HL-60 (cell line): ENCODE measurements around the gene ZDHHC20.

Experiments
- CTCF ChIP-seq: IDR thresholded peaks from one replicate; pipeline ENCODE4 v1.5.1; 2011; ENCODE audit warnings: low read length, control low read depth, inconsistent platforms; ENCODE audit not compliant: insufficient read depth
- GABPA ChIP-seq: IDR thresholded peaks from 2 replicates; pipeline ENCODE4 v1.6.1; 2012; ENCODE audit warnings: low read depth
- POLR2AphosphoS5 ChIP-seq: IDR thresholded peaks from 2 replicates; pipeline ENCODE4 v1.6.1; 2012; ENCODE audit warnings: low read depth

GRCh38 chr13:21445759-21446158, 13.3 kb downstream of the ZDHHC20 start:
- TF ChIP-seq CTCF (no peak), POLR2AphosphoS5 (no peak), GABPA (no peak)
